Measurements from ENCODE around the gene STX11. TPM values are rescaled to one million over a fixed set of nuclear protein-coding genes. Genes with fewer than 3 reads are reported as not detected.
"Not testable (repeated sequence)": the region's sequence is repeated elsewhere in the genome, so short reads cannot be mapped to it uniquely, and the experiment has no call there.

STX11 gene
- total RNA-seq, 1 experiment from 2014 or later = 0.17 TPM

- BruUV-seq (replicated peaks) = no TSS peak
- Histone ChIP-seq H3K4me2 (no peak overlapping the region), H4K20me1 (ENCODE audit: insufficient read depth) (no peaks in the 10 kb centered on the region), H3K36me3 (ENCODE audit: low read depth) (no peaks in the 10 kb centered on the region), H3K27ac (no peak overlapping the region), H3K4me1 (replicated peaks; ENCODE audit: insufficient read depth) (no peaks in the 10 kb centered on the region), H3K9me3 (ENCODE audit: insufficient read depth, low read depth) (no peaks in the 10 kb centered on the region), H3K27me3 (ENCODE audit: insufficient read depth, low read depth) (no peaks in the 10 kb centered on the region), H2AFZ (no peak overlapping the region), H3F3A (ENCODE audit: insufficient read depth, low read depth) (no peaks in the 10 kb centered on the region), H3K9me2 (ENCODE audit: insufficient read depth) (no peaks in the 10 kb centered on the region), H3K4me3 (no peak overlapping the region), H3K79me2 (ENCODE audit: low read depth) (no peaks in the 10 kb centered on the region)
- ChIA-PET POLR2A (ENCODE audit: unreplicated experiment) (no interaction called here), CTCF (no interaction called here)
- intact Hi-C loops (cut with micrococcal nuclease; ENCODE audit: unreplicated experiment) = no loop called here
- TF ChIP-seq CTCF (conservative IDR thresholded peaks at IDR 0.05) (no peak), EZH2 (IDR thresholded peaks at IDR 0.05; ENCODE audit: low read depth) (no peak)
- DNase-seq = no peak
These were observed 29.5 kb downstream of the STX11 start for GRCh38 chr6:144179828-144180227.

GRCh38 chr6:144180354-144180753, 30.0 kb downstream of the STX11 start:
- POLR2A ChIA-PET (ENCODE audit: unreplicated experiment); H3K79me2 ChIP-seq (ENCODE audit: low read depth); H3K4me1 ChIP-seq (replicated peaks; ENCODE audit: insufficient read depth); H3K27ac ChIP-seq; BruUV-seq (replicated peaks); H2AFZ ChIP-seq; H3F3A ChIP-seq (ENCODE audit: insufficient read depth, low read depth); DNase-seq; H3K9me3 ChIP-seq (ENCODE audit: insufficient read depth, low read depth); H3K9me2 ChIP-seq (ENCODE audit: insufficient read depth); H4K20me1 ChIP-seq (ENCODE audit: insufficient read depth); CTCF ChIA-PET; H3K4me2 ChIP-seq; intact Hi-C loops (cut with micrococcal nuclease; ENCODE audit: unreplicated experiment); H3K4me3 ChIP-seq; H3K36me3 ChIP-seq (ENCODE audit: low read depth); H3K27me3 ChIP-seq (ENCODE audit: insufficient read depth, low read depth): not testable (repeated sequence)

- ChIA-PET CTCF (no interaction called here), POLR2A (ENCODE audit: unreplicated experiment) (no interaction called here)
- H4K20me1 ChIP-seq (ENCODE audit: insufficient read depth) = no peaks in the 10 kb centered on the region
- BruUV-seq (replicated peaks) = no TSS peak
- H3K9me2 ChIP-seq (ENCODE audit: insufficient read depth) = no peaks in the 10 kb centered on the region
- DNase-seq = no peak
- no peaks in the 10 kb centered on the region for H3F3A ChIP-seq (ENCODE audit: insufficient read depth, low read depth)
- H3K27ac ChIP-seq = no peak overlapping the region
- no peaks in the 10 kb centered on the region for H3K27me3 ChIP-seq (ENCODE audit: insufficient read depth, low read depth)
- intact Hi-C loops (cut with micrococcal nuclease; ENCODE audit: unreplicated experiment) = no loop called here
- H3K4me3 ChIP-seq = no peak overlapping the region
- no peaks in the 10 kb centered on the region for H3K9me3 ChIP-seq (ENCODE audit: insufficient read depth, low read depth)
- no peak for TF ChIP-seq EZH2 (IDR thresholded peaks at IDR 0.05; ENCODE audit: low read depth)
- no peak for TF ChIP-seq CTCF (conservative IDR thresholded peaks at IDR 0.05)
- H3K36me3 ChIP-seq (ENCODE audit: low read depth) = no peaks in the 10 kb centered on the region
- no peaks in the 10 kb centered on the region for H3K79me2 ChIP-seq (ENCODE audit: low read depth)
- no peak overlapping the region for H2AFZ ChIP-seq
- no peaks in the 10 kb centered on the region for H3K4me1 ChIP-seq (replicated peaks; ENCODE audit: insufficient read depth)
- no peak overlapping the region for H3K4me2 ChIP-seq
These were observed 31.3 kb downstream of the STX11 start for GRCh38 chr6:144181639-144182038.

- H2AFZ ChIP-seq; intact Hi-C loops (cut with micrococcal nuclease; ENCODE audit: unreplicated experiment); H3K36me3 ChIP-seq (ENCODE audit: low read depth); H3K79me2 ChIP-seq (ENCODE audit: low read depth); H3K4me1 ChIP-seq (replicated peaks; ENCODE audit: insufficient read depth); H3K27me3 ChIP-seq (ENCODE audit: insufficient read depth, low read depth); H3K9me3 ChIP-seq (ENCODE audit: insufficient read depth, low read depth); H3K4me2 ChIP-seq; DNase-seq; H3K27ac ChIP-seq; CTCF ChIA-PET; H3K9me2 ChIP-seq (ENCODE audit: insufficient read depth); H3F3A ChIP-seq (ENCODE audit: insufficient read depth, low read depth); H4K20me1 ChIP-seq (ENCODE audit: insufficient read depth); BruUV-seq (replicated peaks); POLR2A ChIA-PET (ENCODE audit: unreplicated experiment); H3K4me3 ChIP-seq: not testable (repeated sequence)
These were observed 33.9 kb downstream of the STX11 start for GRCh38 chr6:144184186-144184585.
